ENCODE measurements around the gene GUCA1A. TPM values are rescaled to one million over a fixed set of nuclear protein-coding genes. Genes with fewer than 3 reads are reported as not detected.
"Not testable (repeated sequence)": the region's sequence is repeated elsewhere in the genome, so short reads cannot be mapped to it uniquely, and the experiment has no call there.

GUCA1A gene
- total RNA-seq, 4 donors from 2014 or later = not detected

GRCh38 chr6:42210551-42210950, 37.4 kb downstream of the GUCA1A start:
- H3K27ac ChIP-seq = no peak overlapping the region
- no peaks in the 10 kb centered on the region for H3K27me3 ChIP-seq
- in situ Hi-C loops (cut with MboI; ENCODE audit: low pct_ligation_motif_present in 1 of 4, low pct_unique_long_range_greater_than_20kb in 1 of 4, low sequenced_read_pairs in 3 of 4) = loop anchor here in 2 of 4 donors (25.0 kb wide), 2 partner anchors 273 to 298 kb away; partner anchors contain the start of genes BYSL (in 1 of the 2), CCND3 (in 1 of the 2) and MED20 (in 1 of the 2)
- H3K9me3 ChIP-seq = no peaks in the 10 kb centered on the region
- H3K36me3 ChIP-seq = peaks cover 0 to 60% (median 29%) of the 10 kb centered on the region in 4 donors
- H3K4me1 ChIP-seq = peaks cover 0 to 7% (median 0%) of the 10 kb centered on the region in 4 donors
- intact Hi-C loops (cut with DNase I; ENCODE audit: low total_unique reads) = no loop called here
- TF ChIP-seq POLR2A (IDR thresholded peaks at IDR 0.05) (no peak), POLR2AphosphoS5 (IDR thresholded peaks at IDR 0.05) (no peak), EP300 (IDR thresholded peaks at IDR 0.05; ENCODE audit: low read depth) (no peak)
- TF ChIP-seq, protein P1, sequence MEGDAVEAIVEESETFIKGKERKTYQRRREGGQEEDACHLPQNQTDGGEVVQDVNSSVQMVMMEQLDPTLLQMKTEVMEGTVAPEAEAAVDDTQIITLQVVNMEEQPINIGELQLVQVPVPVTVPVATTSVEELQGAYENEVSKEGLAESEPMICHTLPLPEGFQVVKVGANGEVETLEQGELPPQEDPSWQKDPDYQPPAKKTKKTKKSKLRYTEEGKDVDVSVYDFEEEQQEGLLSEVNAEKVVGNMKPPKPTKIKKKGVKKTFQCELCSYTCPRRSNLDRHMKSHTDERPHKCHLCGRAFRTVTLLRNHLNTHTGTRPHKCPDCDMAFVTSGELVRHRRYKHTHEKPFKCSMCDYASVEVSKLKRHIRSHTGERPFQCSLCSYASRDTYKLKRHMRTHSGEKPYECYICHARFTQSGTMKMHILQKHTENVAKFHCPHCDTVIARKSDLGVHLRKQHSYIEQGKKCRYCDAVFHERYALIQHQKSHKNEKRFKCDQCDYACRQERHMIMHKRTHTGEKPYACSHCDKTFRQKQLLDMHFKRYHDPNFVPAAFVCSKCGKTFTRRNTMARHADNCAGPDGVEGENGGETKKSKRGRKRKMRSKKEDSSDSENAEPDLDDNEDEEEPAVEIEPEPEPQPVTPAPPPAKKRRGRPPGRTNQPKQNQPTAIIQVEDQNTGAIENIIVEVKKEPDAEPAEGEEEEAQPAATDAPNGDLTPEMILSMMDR (IDR thresholded peaks at IDR 0.05) = no peak
- 80 to 88% methylated on average over 1 of the region's 1 CpG for WGBS, 2 donors (ENCODE audit: low coverage in 1 of 2)
- no peak overlapping the region for H3K4me3 ChIP-seq
- DNase-seq = no peak

GRCh38 chr6:42211726-42212125, 38.6 kb downstream of the GUCA1A start:
- no peak overlapping the region for H3K27ac ChIP-seq
- no peak for DNase-seq
- 80 to 81% methylated on average over 6 of the region's 6 CpGs for WGBS, 2 donors (ENCODE audit: low coverage in 1 of 2)
- H3K36me3 ChIP-seq = peaks cover 0 to 60% (median 29%) of the 10 kb centered on the region in 4 donors
- peaks cover 2 to 16% (median 4%) of the 10 kb centered on the region in 4 donors for H3K4me1 ChIP-seq
- no peak overlapping the region for H3K4me3 ChIP-seq
- no peaks in the 10 kb centered on the region for H3K27me3 ChIP-seq
- intact Hi-C loops (cut with DNase I; ENCODE audit: low total_unique reads) (no loop called here), in situ Hi-C loops (cut with MboI; ENCODE audit: low pct_ligation_motif_present in 1 of 4, low pct_unique_long_range_greater_than_20kb in 1 of 4, low sequenced_read_pairs in 3 of 4) (loop anchor here in 2 of 4 donors (25.0 kb wide), 2 partner anchors 274 to 299 kb away; partner anchors contain the start of genes BYSL (in 1 of the 2), CCND3 (in 1 of the 2) and MED20 (in 1 of the 2))
- TF ChIP-seq, protein P1 (IDR thresholded peaks at IDR 0.05) = no peak
- TF ChIP-seq POLR2A (IDR thresholded peaks at IDR 0.05) (no peak), EP300 (IDR thresholded peaks at IDR 0.05; ENCODE audit: low read depth) (no peak), POLR2AphosphoS5 (IDR thresholded peaks at IDR 0.05) (no peak)
- H3K9me3 ChIP-seq = no peaks in the 10 kb centered on the region

GRCh38 chr6:42212442-42212841, 39.3 kb downstream of the GUCA1A start:
- WGBS, 2 donors (ENCODE audit: low coverage in 1 of 2) = 64 to 72% methylated on average over 3 of the region's 3 CpGs
- DNase-seq = no peak
- Histone ChIP-seq H3K36me3 (peaks cover 0 to 57% (median 28%) of the 10 kb centered on the region in 4 donors), H3K27me3 (no peaks in the 10 kb centered on the region), H3K4me3 (no peak overlapping the region), H3K4me1 (peaks cover 5 to 21% (median 9%) of the 10 kb centered on the region in 4 donors), H3K27ac (no peak overlapping the region), H3K9me3 (no peaks in the 10 kb centered on the region)
- TF ChIP-seq, protein P1 (IDR thresholded peaks at IDR 0.05) = no peak
- TF ChIP-seq EP300 (IDR thresholded peaks at IDR 0.05; ENCODE audit: low read depth) (no peak), POLR2AphosphoS5 (IDR thresholded peaks at IDR 0.05) (no peak), POLR2A (IDR thresholded peaks at IDR 0.05) (no peak)
- in situ Hi-C loops (cut with MboI; ENCODE audit: low pct_ligation_motif_present in 1 of 4, low pct_unique_long_range_greater_than_20kb in 1 of 4, low sequenced_read_pairs in 3 of 4) (loop anchor here in 2 of 4 donors (25.0 kb wide), 2 partner anchors 275 to 300 kb away; partner anchors contain the start of genes BYSL (in 1 of the 2), CCND3 (in 1 of the 2) and MED20 (in 1 of the 2)), intact Hi-C loops (cut with DNase I; ENCODE audit: low total_unique reads) (no loop called here)

GRCh38 chr6:42216495-42216894, 43.3 kb downstream of the GUCA1A start:
- H3K9me3 ChIP-seq; H3K27me3 ChIP-seq; intact Hi-C loops (cut with DNase I; ENCODE audit: low total_unique reads); DNase-seq: not testable (repeated sequence)
- Histone ChIP-seq H3K36me3 (peaks cover 0 to 25% (median 13%) of the 10 kb centered on the region in 4 donors), H3K27ac (peak overlapping the region in 1 of 4 donors; percentile 91), H3K4me3 (peak overlapping the region in 2 of 4 donors; percentile 55 to 93), H3K4me1 (peaks cover 5 to 26% (median 9%) of the 10 kb centered on the region in 4 donors)
- 86 to 88% methylated on average over 7 to 18 of the region's 18 CpGs for WGBS, 2 donors (ENCODE audit: low coverage in 1 of 2)
- in situ Hi-C loops (cut with MboI; ENCODE audit: low pct_ligation_motif_present in 1 of 4, low pct_unique_long_range_greater_than_20kb in 1 of 4, low sequenced_read_pairs in 3 of 4) = loop anchor here in 2 of 4 donors (25.0 kb wide), 2 partner anchors 279 to 304 kb away; partner anchors contain the start of genes BYSL (in 1 of the 2), CCND3 (in 1 of the 2) and MED20 (in 1 of the 2)

Data from transverse colon (tissue), 4 donors.